ENCODE measurements around the gene STK4.

The STK4 gene

GRCh38 chr20:45100563-45101245 is 134.4 kb downstream of the STK4 start, which contains the start of gene KCNS1:
Gene KCNS1, minus strand, starts transcription at chr20:45101127. Its CDS starts 1,891 bp downstream, at chr20:45099236.
- no peak for DNase-seq (ENCODE audit: low read depth, low spot score)

DNA sequence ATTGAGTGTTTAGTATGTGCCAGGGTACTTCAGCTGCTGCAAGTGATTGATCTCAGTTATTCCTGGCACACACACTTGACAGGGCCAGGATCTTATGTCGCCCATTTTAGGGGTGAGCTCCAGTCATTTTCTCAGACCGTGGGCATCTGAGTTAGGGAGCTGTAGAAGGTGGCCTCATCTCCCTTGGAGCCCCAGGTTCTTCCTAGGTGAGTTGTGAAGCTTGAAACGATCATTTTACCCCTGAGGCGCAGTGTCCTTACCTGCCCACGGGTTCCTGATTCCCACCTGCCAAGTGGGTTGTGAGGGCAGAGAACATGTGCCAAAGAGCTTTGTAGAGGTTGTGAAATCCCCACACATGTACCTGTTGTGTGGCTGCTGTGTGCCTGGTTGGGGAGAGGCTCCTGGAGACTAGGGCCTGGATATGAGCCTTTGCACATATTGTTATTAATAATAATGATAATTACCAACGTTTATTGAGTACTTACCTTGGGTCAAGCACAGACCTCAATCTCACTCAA is 135.1 kb downstream of the STK4 start:
- no peak overlapping the region for H3K27ac ChIP-seq

More at GRCh38 chr20:45100563-45101245, 134.4 kb downstream of the STK4 start, which contains the start of gene KCNS1:
- no peak within 1 kb of the TSS for H3K27ac ChIP-seq

GRCh38 chr20:45103072-45103471 is 136.8 kb downstream of the STK4 start:
- no peak for DNase-seq (ENCODE audit: low read depth, low spot score)

More for the DNA sequence above, 135.1 kb downstream of the STK4 start:
- DNase-seq (ENCODE audit: low read depth, low spot score): no peak

DNA sequence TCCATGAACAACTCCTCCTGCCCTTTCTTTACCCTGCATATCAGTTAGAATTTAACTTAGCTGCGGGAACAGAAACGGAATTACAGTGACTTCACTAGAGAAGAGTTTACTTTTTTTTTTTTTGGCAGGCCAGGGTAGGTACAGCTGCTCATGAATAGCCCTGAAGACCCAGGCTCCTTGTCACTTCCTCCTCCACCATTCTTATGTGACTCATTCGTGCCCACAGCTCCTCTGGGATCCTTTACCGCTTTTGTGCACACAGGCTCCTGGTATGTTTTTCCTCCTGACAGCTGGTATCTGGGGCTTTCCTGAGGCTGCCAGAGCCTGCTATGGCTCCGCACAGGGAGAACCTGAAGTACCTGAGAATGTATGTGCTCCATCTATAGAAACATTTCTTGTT is 138.5 kb downstream of the STK4 start:
- peak; percentile 75 for DNase-seq (ENCODE audit: low read depth, low spot score)
- peak overlapping the region; percentile 45 for H3K27ac ChIP-seq

More at GRCh38 chr20:45103072-45103471, 136.8 kb downstream of the STK4 start:
- no peak overlapping the region for H3K27ac ChIP-seq

- no peak for DNase-seq (ENCODE audit: low read depth, low spot score)
Observed at GRCh38 chr20:45105317-45105716, 139.0 kb downstream of the STK4 start.

GRCh38 chr20:45109634-45110033 is 143.3 kb downstream of the STK4 start:
- no peak overlapping the region for H3K27ac ChIP-seq
- DNase-seq (ENCODE audit: low read depth, low spot score): no peak

More at GRCh38 chr20:45105317-45105716, 139.0 kb downstream of the STK4 start:
- H3K27ac ChIP-seq: peak overlapping the region; percentile 45

GRCh38 chr20:45110301-45110700 is 144.0 kb downstream of the STK4 start:
- no peak overlapping the region for H3K27ac ChIP-seq
- no peak for DNase-seq (ENCODE audit: low read depth, low spot score)

DNA sequence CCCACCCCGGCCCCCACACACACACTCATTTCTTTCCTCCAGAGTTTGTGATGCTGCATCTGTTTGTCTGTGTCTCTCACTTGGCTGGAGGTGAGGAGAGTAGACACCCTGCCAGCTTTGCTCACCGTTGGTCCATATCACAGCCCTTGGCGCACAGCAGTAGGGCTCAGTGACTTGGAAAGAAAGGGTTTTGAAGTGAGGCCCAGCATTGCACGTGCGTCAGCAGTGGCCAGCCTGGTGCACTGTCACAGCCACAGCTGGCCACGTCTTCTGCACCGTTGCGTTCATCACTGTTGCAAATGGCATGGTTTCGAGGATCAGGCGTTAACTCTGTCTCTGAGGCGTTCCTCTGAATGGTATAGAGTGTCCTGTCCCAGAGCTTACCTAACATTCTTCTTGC is 145.0 kb downstream of the STK4 start:
- no peak overlapping the region for H3K27ac ChIP-seq
- DNase-seq (ENCODE audit: low read depth, low spot score): no peak

DNA sequence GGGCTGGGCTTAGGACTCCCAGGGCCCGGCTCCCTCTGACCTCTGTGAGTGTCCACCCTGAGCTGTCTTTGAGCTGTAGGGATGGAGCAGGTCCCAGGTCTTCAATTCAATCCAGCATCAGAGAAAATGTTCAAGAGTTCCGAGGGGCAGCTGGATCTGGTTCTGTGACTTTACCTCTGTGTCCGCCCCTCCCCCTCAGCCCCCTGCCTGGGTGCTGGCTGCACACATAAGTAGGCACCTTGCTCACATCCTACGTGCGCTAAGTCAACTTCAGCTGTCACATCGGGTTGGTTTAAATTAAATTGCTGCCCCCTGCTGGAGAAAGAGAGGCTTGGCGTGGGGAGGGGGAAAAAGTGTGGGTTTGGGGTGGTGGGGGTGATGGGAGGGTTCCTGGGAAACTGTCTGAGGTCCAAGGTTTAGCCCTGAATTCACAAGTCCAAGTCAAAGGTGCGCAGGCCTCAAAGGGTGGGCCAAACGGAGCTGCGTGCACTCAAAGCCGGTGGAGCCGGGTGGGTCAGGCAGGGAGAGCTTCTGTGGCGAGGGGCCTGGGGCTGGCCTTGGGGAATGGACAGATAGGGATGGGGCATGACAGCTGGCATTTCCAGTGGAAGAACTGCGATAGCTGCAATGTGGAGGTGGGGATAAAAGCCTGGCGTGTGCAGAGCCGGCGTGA is 145.6 kb downstream of the STK4 start:
- DNase-seq (ENCODE audit: low read depth, low spot score): no peak

GRCh38 chr20:45112754-45113153 is 146.4 kb downstream of the STK4 start:
- no peak for DNase-seq (ENCODE audit: low read depth, low spot score)
- H3K27ac ChIP-seq: no peak overlapping the region

More for the DNA sequence above, 145.6 kb downstream of the STK4 start:
- no peak overlapping the region for H3K27ac ChIP-seq

DNA sequence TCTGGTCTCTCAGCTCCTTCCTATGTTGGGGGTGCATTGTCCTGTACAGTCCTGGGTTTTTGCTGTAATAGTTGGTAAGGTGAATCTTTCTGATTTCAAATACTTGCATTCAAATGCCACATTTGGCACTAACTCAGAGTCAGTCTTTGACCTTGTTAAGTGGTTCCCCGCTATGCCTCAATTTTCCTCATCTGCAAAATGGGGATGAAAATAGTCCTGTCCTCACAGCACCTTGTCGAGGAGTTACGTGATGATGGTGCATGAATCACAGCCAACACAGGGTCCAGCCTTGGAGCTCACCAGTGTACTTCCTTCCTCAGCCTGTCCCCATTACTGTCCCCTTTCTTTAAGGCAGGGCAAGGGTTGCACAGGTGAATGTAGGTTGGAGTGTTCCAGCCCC is 147.6 kb downstream of the STK4 start:
- no peak for DNase-seq (ENCODE audit: low read depth, low spot score)
- H3K27ac ChIP-seq: no peak overlapping the region

DNA sequence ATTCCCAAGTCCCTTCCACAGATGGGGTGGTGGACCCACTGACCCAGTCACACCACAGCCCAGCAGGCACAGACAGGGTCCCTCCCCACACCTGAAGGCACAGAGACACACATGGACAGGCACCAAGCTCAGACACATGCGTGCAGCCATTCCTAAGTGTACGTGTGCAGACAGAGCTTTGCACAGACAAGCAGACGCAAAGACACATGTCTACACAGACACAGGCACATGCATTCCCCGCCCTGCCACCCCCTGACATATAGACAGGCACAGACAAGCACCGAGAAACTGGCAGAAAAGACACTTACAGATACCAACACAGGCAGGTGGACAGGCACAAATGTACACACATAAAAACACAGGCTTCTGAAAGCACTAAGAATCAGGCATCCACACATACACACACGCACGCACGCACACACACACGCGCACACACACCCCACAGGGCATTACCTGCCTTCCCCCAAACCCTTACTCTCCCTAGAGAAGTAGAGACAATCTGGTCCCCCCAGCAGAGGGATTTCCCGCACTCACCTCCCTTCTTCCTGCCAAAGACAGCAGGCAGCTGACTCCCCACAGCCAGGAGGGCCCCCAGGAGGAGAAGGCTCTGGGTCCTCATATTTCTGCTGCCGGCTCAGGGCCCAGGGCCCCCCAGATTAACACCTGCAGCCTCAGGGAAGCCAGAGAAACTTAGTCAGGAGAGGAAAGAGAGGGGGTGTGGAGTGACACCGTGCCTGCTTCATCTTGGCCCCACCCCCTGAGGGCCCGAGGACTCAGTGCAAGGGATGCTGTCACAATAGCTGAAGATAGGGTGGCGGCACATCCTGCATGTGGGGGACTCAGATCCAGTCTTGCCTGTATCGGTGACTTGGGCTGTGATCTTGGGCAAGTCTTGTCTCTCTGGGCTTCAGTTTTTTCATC is 148.4 kb downstream of the STK4 start, which contains the start of gene WFDC5:
Gene WFDC5, minus strand, starts transcription at position 710 of the 921 bp plus-strand sequence. Its CDS starts 91 bp downstream, at position 619.
- H3K27ac ChIP-seq: peak within 1 kb of the TSS; percentile 32

DNA sequence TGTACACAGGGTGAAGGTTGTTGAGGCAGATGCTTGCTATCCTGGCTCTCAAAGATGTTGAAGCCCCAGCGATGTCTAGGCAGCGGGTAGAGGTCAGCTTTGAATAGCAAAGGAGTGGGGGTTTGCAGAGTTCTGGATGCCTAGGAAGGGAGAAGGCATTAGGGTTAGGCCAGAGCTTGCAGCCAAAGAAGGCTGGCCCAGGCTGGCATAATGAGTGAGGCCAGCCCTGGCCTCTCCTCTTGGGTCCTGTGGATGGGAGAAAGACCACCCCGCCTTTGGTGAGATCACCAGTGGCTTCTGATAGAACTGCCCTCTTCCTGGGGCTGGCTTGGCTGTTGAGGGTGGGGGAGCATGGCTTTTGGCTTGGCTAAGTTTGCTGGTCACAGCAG is 149.1 kb downstream of the STK4 start:
- DNase-seq (ENCODE audit: low read depth, low spot score): no peak
- H3K27ac ChIP-seq: peak overlapping the region; percentile 32

More for the DNA sequence above, 148.4 kb downstream of the STK4 start, which contains the start of gene WFDC5:
- peak; percentile 80 for DNase-seq (ENCODE audit: low read depth, low spot score)

GRCh38 chr20:45115829-45116228 is 149.5 kb downstream of the STK4 start:
- no peak for DNase-seq (ENCODE audit: low read depth, low spot score)
- no peak overlapping the region for H3K27ac ChIP-seq

- no peak for DNase-seq (ENCODE audit: low read depth, low spot score)
- no peak overlapping the region for H3K27ac ChIP-seq
Observed at GRCh38 chr20:45117581-45117980, 151.3 kb downstream of the STK4 start.

GRCh38 chr20:45118028-45118427 is 151.7 kb downstream of the STK4 start:
- DNase-seq (ENCODE audit: low read depth, low spot score): no peak
- no peak overlapping the region for H3K27ac ChIP-seq

GRCh38 chr20:45119556-45120266 is 153.4 kb downstream of the STK4 start:
- no peak overlapping the region for H3K27ac ChIP-seq
- DNase-seq (ENCODE audit: low read depth, low spot score): no peak

GRCh38 chr20:45121388-45121787 is 155.1 kb downstream of the STK4 start:
- no peak overlapping the region for H3K27ac ChIP-seq
- no peak for DNase-seq (ENCODE audit: low read depth, low spot score)

GRCh38 chr20:45124365-45124764 is 158.1 kb downstream of the STK4 start, which contains the start of gene WFDC12:
Gene WFDC12, minus strand, starts transcription at chr20:45124465. Its CDS starts 18 bp downstream, at chr20:45124447.
- DNase-seq (ENCODE audit: low read depth, low spot score): no peak

More at GRCh38 chr20:45124365-45124764, 158.1 kb downstream of the STK4 start, which contains the start of gene WFDC12:
- no peak within 1 kb of the TSS for H3K27ac ChIP-seq
